GM19467 (cell line): ENCODE measurements around the gene ADK.

ENCODE experiments used
- ATAC-seq: cut with Tn5 transposase; IDR thresholded peaks from one replicate; pipeline ENCODE4 v1.9.1; 2021; ENCODE audit warnings: mild to moderate bottlenecking, moderate library complexity; ENCODE audit not compliant: unreplicated experiment

Gene ADK

GRCh38 chr10:74755273-74755672 is 604.3 kb downstream of the ADK start:
- no peak for ATAC-seq
